Nephron (organoid): ENCODE measurements around the gene TSEN54.

Experiments used
- H3K27ac Mint-ChIP-seq, 3 experiments: 2 replicates each; pipeline ENCODE4 v1.8.0; 2020; ENCODE audit warnings: mixed read lengths in 3 of 3, mild to moderate bottlenecking in 2 of 3, moderate library complexity in 1 of 3
- H3K27me3 Mint-ChIP-seq: 2 replicates; pipeline ENCODE4 v1.8.0; 2021; ENCODE audit warnings: low read depth, mild to moderate bottlenecking, moderate library complexity, mixed read lengths
- H3K36me3 Mint-ChIP-seq: 2 replicates; pipeline ENCODE4 v1.8.0; 2020; ENCODE audit warnings: low read depth, mixed read lengths
- H3K4me1 Mint-ChIP-seq: 2 replicates; pipeline ENCODE4 v1.8.0; 2020; ENCODE audit warnings: mixed read lengths
- H3K4me3 Mint-ChIP-seq, 3 experiments: 2 replicates each; pipeline ENCODE4 v1.8.0; 2020; ENCODE audit warnings: mild to moderate bottlenecking in 3 of 3, mixed read lengths in 3 of 3, moderate library complexity in 2 of 3
- H3K9me3 Mint-ChIP-seq: 2 replicates; pipeline ENCODE4 v1.8.0; 2020; ENCODE audit warnings: mixed read lengths
- CTCF ChIP-seq, 3 experiments: fragments of 200-600 bp; sonication (generic); IDR thresholded peaks; one replicate each; pipeline ENCODE4 v1.5.0; 2021; ENCODE audit warnings: antibody characterized with exemption in 3 of 3; ENCODE audit not compliant: unreplicated experiment in 3 of 3

The TSEN54 gene

GRCh38 chr17:75494326-75494877 lies 21.9 kb upstream of the TSEN54 start:
- TF ChIP-seq CTCF (IDR thresholded peaks at IDR 0.05; ENCODE audit: unreplicated experiment in 3 of 3): no peak
- H3K27me3 Mint-ChIP-seq: no peaks in the 10 kb centered on the region
- peaks cover 4% of the 10 kb centered on the region for H3K4me1 Mint-ChIP-seq
- no peak overlapping the region for H3K4me3 Mint-ChIP-seq
- H3K9me3 Mint-ChIP-seq: no peaks in the 10 kb centered on the region
- no peak overlapping the region for H3K27ac Mint-ChIP-seq
- peaks cover 19% of the 10 kb centered on the region for H3K36me3 Mint-ChIP-seq

- Mint-ChIP-seq H3K36me3 (peaks cover 23% of the 10 kb centered on the region), H3K27me3 (no peaks in the 10 kb centered on the region), H3K4me3 (no peak overlapping the region), H3K4me1 (peaks cover 11% of the 10 kb centered on the region), H3K9me3 (no peaks in the 10 kb centered on the region), H3K27ac (no peak overlapping the region)
- no peak for TF ChIP-seq CTCF (IDR thresholded peaks at IDR 0.05; ENCODE audit: unreplicated experiment in 3 of 3)
Measured at GRCh38 chr17:75496005-75496404, 20.3 kb upstream of the TSEN54 start.

GRCh38 chr17:75498039-75498725 lies 18.1 kb upstream of the TSEN54 start:
- H3K27ac Mint-ChIP-seq: peak overlapping the region in 1 of 3 experiments; percentile 68
- no peaks in the 10 kb centered on the region for H3K9me3 Mint-ChIP-seq
- no peak overlapping the region for H3K4me3 Mint-ChIP-seq
- no peaks in the 10 kb centered on the region for H3K27me3 Mint-ChIP-seq
- peaks cover 11% of the 10 kb centered on the region for H3K4me1 Mint-ChIP-seq
- TF ChIP-seq CTCF (IDR thresholded peaks at IDR 0.05; ENCODE audit: unreplicated experiment in 3 of 3): no peak
- H3K36me3 Mint-ChIP-seq: peaks cover 19% of the 10 kb centered on the region

- H3K27me3 Mint-ChIP-seq: no peaks in the 10 kb centered on the region
- no peaks in the 10 kb centered on the region for H3K9me3 Mint-ChIP-seq
- H3K27ac Mint-ChIP-seq: peak overlapping the region; percentile 31 to 77 (median 68)
Measured at GRCh38 chr17:75498726-75499213, 17.6 kb upstream of the TSEN54 start.

GRCh38 chr17:75499313-75500022 lies 16.9 kb upstream of the TSEN54 start:
- peaks cover 11% of the 10 kb centered on the region for H3K4me1 Mint-ChIP-seq
- peak overlapping the region in 1 of 3 experiments; percentile 21 for H3K4me3 Mint-ChIP-seq
- H3K27ac Mint-ChIP-seq: peak overlapping the region; percentile 35 to 77 (median 68)
- peaks cover 14% of the 10 kb centered on the region for H3K36me3 Mint-ChIP-seq
- no peaks in the 10 kb centered on the region for H3K27me3 Mint-ChIP-seq
- TF ChIP-seq CTCF (IDR thresholded peaks at IDR 0.05; ENCODE audit: unreplicated experiment in 3 of 3): no peak
- H3K9me3 Mint-ChIP-seq: no peaks in the 10 kb centered on the region

More at GRCh38 chr17:75498726-75499213, 17.6 kb upstream of the TSEN54 start:
- Mint-ChIP-seq H3K36me3 (peaks cover 19% of the 10 kb centered on the region), H3K4me3 (no peak overlapping the region), H3K4me1 (peaks cover 11% of the 10 kb centered on the region)
- no peak for TF ChIP-seq CTCF (IDR thresholded peaks at IDR 0.05; ENCODE audit: unreplicated experiment in 3 of 3)
